Lower leg skin (tissue), 3 donors: Measurements from ENCODE around the gene LAMP1.

Experiments
- POLR2A ChIP-seq, 2 donors: fragments of 450-650 bp; IDR thresholded peaks; one replicate each; pipeline ENCODE4 v1.6.1; 2016 to 2017; ENCODE audit warnings: antibody characterized with exemption in 2 of 2, mild to moderate bottlenecking in 1 of 2, moderate library complexity in 1 of 2
- TF ChIP-seq, protein P1 (sequence below), 3 donors: fragments of 450-650 bp; IDR thresholded peaks; one replicate each; pipeline ENCODE4 v1.5.1; 2016; ENCODE audit warnings: antibody characterized with exemption in 3 of 3, mild to moderate bottlenecking in 3 of 3, moderate library complexity in 2 of 3

GRCh38 chr13:113274721-113275120 is 22.3 kb upstream of the LAMP1 start:
- TF ChIP-seq, protein P1, sequence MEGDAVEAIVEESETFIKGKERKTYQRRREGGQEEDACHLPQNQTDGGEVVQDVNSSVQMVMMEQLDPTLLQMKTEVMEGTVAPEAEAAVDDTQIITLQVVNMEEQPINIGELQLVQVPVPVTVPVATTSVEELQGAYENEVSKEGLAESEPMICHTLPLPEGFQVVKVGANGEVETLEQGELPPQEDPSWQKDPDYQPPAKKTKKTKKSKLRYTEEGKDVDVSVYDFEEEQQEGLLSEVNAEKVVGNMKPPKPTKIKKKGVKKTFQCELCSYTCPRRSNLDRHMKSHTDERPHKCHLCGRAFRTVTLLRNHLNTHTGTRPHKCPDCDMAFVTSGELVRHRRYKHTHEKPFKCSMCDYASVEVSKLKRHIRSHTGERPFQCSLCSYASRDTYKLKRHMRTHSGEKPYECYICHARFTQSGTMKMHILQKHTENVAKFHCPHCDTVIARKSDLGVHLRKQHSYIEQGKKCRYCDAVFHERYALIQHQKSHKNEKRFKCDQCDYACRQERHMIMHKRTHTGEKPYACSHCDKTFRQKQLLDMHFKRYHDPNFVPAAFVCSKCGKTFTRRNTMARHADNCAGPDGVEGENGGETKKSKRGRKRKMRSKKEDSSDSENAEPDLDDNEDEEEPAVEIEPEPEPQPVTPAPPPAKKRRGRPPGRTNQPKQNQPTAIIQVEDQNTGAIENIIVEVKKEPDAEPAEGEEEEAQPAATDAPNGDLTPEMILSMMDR (IDR thresholded peaks at IDR 0.05) = no peak
- no peak for TF ChIP-seq POLR2A (IDR thresholded peaks at IDR 0.05)
